Activated T-cell treated with anti-CD3 and anti-CD28 coated beads, Interleukin-2, amount 50 U/mL, for 4 hours (primary cell): ENCODE data around the gene ACAD10. TPM values are rescaled to one million over a fixed set of nuclear protein-coding genes. Genes with fewer than 3 reads are reported as not detected.
A peak's percentile ranks its signal among the peaks of the same experiment; 100 is the strongest.
"Not testable (repeated sequence)": the region's sequence is repeated elsewhere in the genome, so short reads cannot be mapped to it uniquely, and the experiment has no call there.

Source experiments
- ATAC-seq, 2 donors: fragments of 200-7000 bp; cut with Tn5 transposase; one replicate each; pipeline ENCODE4 v1.10.0; 2021
- DNase-seq: peaks from one replicate; pipeline ENCODE4 v3.0.0-alpha.2; 2020
- H3K27me3 Mint-ChIP-seq: one replicate; pipeline ENCODE4 v1.8.0; 2021; ENCODE audit warnings: low read depth, mixed read lengths
- H3K36me3 Mint-ChIP-seq: one replicate; pipeline ENCODE4 v1.8.0; 2022; ENCODE audit warnings: mixed read lengths; ENCODE audit not compliant: insufficient read depth
- H3K4me1 Mint-ChIP-seq: one replicate; pipeline ENCODE4 v1.8.0; 2021; ENCODE audit warnings: low read depth, mixed read lengths
- H3K4me3 Mint-ChIP-seq: one replicate; pipeline ENCODE4 v1.8.0; 2021; ENCODE audit warnings: mild to moderate bottlenecking, moderate library complexity, mixed read lengths
- H3K9me3 Mint-ChIP-seq: one replicate; pipeline ENCODE4 v1.8.0; 2021; ENCODE audit warnings: mixed read lengths
- total RNA-seq, 3 donors: library from RNA; stranded (reverse); gene quantifications; one replicate each; pipeline ENCODE4 v1.2.1, GENCODE V29; 2021

The ACAD10 gene
- total RNA-seq, 3 donors from 2014 or later: 14.8 to 17.2 (median 16.1) TPM

DNA sequence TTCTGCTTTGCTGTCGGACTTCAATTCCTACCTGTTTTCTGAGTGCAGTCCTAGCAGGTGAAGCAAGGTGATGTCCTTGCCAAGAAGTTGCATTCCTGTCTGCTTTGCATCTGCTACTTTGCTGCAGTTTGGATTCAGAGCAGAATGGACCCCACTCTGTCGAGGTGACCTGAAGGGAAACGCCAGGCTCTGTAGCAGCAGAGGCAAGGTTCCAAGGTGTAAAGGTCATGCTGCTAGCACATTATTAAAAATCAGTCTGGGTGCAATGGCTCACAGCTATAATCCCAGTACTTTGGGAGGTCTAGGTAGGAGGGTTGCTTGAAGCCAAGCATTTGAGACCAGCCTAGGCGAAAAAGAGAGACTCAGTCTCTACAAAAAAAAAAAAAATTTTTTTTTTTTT lies 63.5 kb downstream of the ACAD10 start:
- Mint-ChIP-seq H3K27me3 (no peaks in the 10 kb centered on the region), H3K36me3 (peaks cover 18% of the 10 kb centered on the region), H3K4me3 (no peak overlapping the region), H3K9me3 (no peaks in the 10 kb centered on the region), H3K4me1 (no peaks in the 10 kb centered on the region)
- ATAC-seq (no peak), DNase-seq (no peak)

DNA sequence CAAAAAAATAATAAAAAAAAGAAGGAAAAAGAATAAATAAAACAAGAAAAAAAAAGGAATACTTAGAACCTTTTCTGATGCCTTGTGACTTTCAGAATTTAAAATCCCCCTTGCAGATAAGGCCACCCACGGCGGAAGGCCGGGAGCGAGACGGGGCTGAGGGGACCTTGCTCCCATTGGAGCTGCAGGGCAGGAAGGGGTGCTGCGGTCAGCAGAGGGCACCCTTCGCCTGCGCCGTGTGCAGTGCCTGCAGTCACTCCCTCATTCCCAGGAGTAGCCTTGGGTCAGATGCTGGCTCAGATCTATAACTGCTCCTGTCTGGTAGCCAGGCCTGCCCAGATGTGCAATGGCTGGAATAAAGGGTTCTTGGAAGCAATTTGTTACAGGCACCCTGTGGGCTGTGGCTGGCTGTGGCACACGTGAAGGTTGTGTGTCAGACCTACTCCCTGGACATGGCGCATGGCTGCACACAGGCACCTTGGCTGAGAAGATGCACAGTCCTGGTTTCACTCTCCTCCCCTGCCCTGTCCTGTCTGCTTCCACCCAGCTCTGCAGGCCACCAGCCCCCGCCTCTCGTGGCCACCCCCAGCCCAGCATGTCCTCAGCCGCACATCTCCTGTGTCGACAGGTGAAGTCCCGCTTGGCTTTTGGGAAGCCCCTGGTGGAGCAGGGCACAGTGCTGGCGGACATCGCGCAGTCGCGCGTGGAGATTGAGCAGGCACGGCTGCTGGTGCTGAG lies 67.5 kb downstream of the ACAD10 start:
- Mint-ChIP-seq H3K27me3 (no peaks in the 10 kb centered on the region), H3K4me1 (no peaks in the 10 kb centered on the region), H3K4me3 (no peak overlapping the region), H3K36me3 (peaks cover 13% of the 10 kb centered on the region), H3K9me3 (no peaks in the 10 kb centered on the region)
- no peak for DNase-seq
- ATAC-seq: no peak

GRCh38 chr12:111754671-111755070 lies 68.8 kb downstream of the ACAD10 start:
- DNase-seq (no peak), ATAC-seq (no peak)
- H3K27me3 Mint-ChIP-seq: no peaks in the 10 kb centered on the region
- no peaks in the 10 kb centered on the region for H3K9me3 Mint-ChIP-seq
- H3K4me3 Mint-ChIP-seq: no peak overlapping the region
- H3K4me1 Mint-ChIP-seq: no peaks in the 10 kb centered on the region
- peaks cover 9% of the 10 kb centered on the region for H3K36me3 Mint-ChIP-seq

DNA sequence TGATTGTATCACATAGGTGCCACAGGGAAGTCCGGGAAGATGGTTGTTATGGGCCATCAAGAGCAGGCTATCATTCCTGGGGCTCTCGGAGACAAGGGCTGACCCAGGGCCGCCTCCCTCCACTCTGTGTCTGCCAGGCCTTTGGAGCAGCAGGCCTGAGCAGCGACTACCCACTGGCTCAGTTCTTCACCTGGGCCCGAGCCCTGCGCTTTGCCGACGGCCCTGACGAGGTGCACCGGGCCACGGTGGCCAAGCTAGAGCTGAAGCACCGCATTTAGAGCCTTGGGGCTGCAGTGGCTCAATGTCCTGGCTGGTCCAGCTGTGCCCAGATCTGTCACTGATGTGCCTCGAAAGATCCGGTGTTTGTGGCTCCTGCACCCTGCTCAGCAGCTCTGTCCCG lies 70.3 kb downstream of the ACAD10 start:
- no peak for DNase-seq
- H3K27me3 Mint-ChIP-seq: no peaks in the 10 kb centered on the region
- no peaks in the 10 kb centered on the region for H3K4me1 Mint-ChIP-seq
- no peaks in the 10 kb centered on the region for H3K9me3 Mint-ChIP-seq
- peaks cover 9% of the 10 kb centered on the region for H3K36me3 Mint-ChIP-seq
- no peak for ATAC-seq
- H3K4me3 Mint-ChIP-seq: no peak overlapping the region

GRCh38 chr12:111756681-111757080 lies 70.8 kb downstream of the ACAD10 start:
- no peaks in the 10 kb centered on the region for H3K9me3 Mint-ChIP-seq
- H3K4me3 Mint-ChIP-seq: no peak overlapping the region
- peaks cover 9% of the 10 kb centered on the region for H3K36me3 Mint-ChIP-seq
- H3K4me1 Mint-ChIP-seq: no peaks in the 10 kb centered on the region
- ATAC-seq (no peak), DNase-seq (no peak)
- H3K27me3 Mint-ChIP-seq: no peaks in the 10 kb centered on the region

GRCh38 chr12:111757361-111758119 lies 71.7 kb downstream of the ACAD10 start:
- no peak for ATAC-seq

DNA sequence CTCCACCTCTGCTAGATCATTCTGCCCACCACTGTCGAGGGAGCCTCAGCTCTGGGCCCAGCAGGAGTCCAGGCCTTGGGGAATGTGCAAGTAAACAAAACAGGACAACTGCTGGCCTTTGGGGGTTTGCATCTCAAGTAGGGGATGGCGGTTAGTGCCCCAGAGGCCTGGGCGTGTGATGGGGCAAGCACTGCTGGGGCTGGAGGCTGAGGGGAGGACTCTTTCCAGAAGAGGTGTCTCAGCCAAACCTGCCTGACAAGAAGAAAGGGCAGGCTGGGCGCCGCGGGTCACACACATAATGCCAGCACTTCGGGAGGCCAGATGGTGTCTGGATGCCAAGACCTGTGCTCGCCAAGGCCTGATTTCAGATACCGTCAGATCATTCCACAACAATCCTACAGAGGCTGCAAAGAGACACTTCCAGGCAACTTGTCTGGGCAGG lies 72.3 kb downstream of the ACAD10 start:
- no peak for ATAC-seq
- H3K9me3 Mint-ChIP-seq: no peaks in the 10 kb centered on the region
- H3K4me3 Mint-ChIP-seq: no peak overlapping the region
- no peak for DNase-seq
- H3K27me3 Mint-ChIP-seq: peaks cover 7% of the 10 kb centered on the region
- no peaks in the 10 kb centered on the region for H3K4me1 Mint-ChIP-seq
- peaks cover 9% of the 10 kb centered on the region for H3K36me3 Mint-ChIP-seq

More at GRCh38 chr12:111757361-111758119, 71.7 kb downstream of the ACAD10 start:
- Mint-ChIP-seq H3K4me1 (no peaks in the 10 kb centered on the region), H3K27me3 (peaks cover under 1% of the 10 kb centered on the region), H3K36me3 (peaks cover 9% of the 10 kb centered on the region), H3K9me3 (no peaks in the 10 kb centered on the region), H3K4me3 (no peak overlapping the region)
- DNase-seq: no peak

- no peaks in the 10 kb centered on the region for H3K9me3 Mint-ChIP-seq
- H3K27me3 Mint-ChIP-seq: peaks cover 17% of the 10 kb centered on the region
- ATAC-seq (no peak), DNase-seq (no peak)
- H3K4me3 Mint-ChIP-seq: no peak overlapping the region
- peaks cover 2% of the 10 kb centered on the region for H3K4me1 Mint-ChIP-seq
- H3K36me3 Mint-ChIP-seq: peaks cover 9% of the 10 kb centered on the region
These were observed 73.4 kb downstream of the ACAD10 start for GRCh38 chr12:111759271-111759670.

GRCh38 chr12:111759991-111760390 lies 74.1 kb downstream of the ACAD10 start:
- H3K9me3 Mint-ChIP-seq: no peaks in the 10 kb centered on the region
- H3K4me1 Mint-ChIP-seq: peaks cover 4% of the 10 kb centered on the region
- no peak for ATAC-seq
- H3K27me3 Mint-ChIP-seq: peaks cover 20% of the 10 kb centered on the region
- peaks cover 7% of the 10 kb centered on the region for H3K36me3 Mint-ChIP-seq
- no peak for DNase-seq
- no peak overlapping the region for H3K4me3 Mint-ChIP-seq

- Mint-ChIP-seq H3K36me3 (no peaks in the 10 kb centered on the region), H3K4me3 (no peak overlapping the region), H3K27me3 (peaks cover 26% of the 10 kb centered on the region), H3K4me1 (peaks cover 4% of the 10 kb centered on the region), H3K9me3 (no peaks in the 10 kb centered on the region)
- no peak for DNase-seq
- no peak for ATAC-seq
These were observed 75.2 kb downstream of the ACAD10 start for GRCh38 chr12:111761099-111761498.

DNA sequence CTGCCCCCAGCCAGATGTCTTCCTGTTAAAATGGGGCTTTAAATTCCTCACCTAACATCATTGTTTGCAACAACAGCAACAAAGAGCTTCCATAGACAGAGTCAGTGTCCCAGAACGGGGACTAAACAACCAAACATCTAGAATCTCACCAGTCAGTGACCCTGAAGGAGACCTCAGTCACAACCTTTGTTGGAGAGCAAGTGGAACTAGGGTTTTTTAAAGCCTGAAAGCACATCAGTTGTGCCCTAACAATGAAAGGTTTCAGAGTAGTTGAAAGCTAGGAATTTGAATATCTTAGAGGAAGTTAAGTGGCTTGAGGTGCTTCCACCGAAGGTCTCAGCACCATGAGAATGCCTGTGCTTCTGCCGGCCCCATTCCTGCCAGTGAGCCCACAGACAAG lies 75.9 kb downstream of the ACAD10 start:
- ATAC-seq: no peak
- H3K9me3 Mint-ChIP-seq: no peaks in the 10 kb centered on the region
- H3K4me1 Mint-ChIP-seq: peaks cover 8% of the 10 kb centered on the region
- peaks cover 31% of the 10 kb centered on the region for H3K27me3 Mint-ChIP-seq
- no peak for DNase-seq
- H3K36me3 Mint-ChIP-seq: peaks cover 2% of the 10 kb centered on the region
- H3K4me3 Mint-ChIP-seq: no peak overlapping the region

GRCh38 chr12:111763552-111763951 lies 77.7 kb downstream of the ACAD10 start:
- H3K9me3 Mint-ChIP-seq, ATAC-seq, H3K36me3 Mint-ChIP-seq, H3K4me3 Mint-ChIP-seq, DNase-seq: not testable (repeated sequence)
- peaks cover 17% of the 10 kb centered on the region for H3K4me1 Mint-ChIP-seq
- peaks cover 44% of the 10 kb centered on the region for H3K27me3 Mint-ChIP-seq

GRCh38 chr12:111764120-111764821 lies 78.4 kb downstream of the ACAD10 start:
- DNase-seq: no peak
- Mint-ChIP-seq H3K4me3 (no peak overlapping the region), H3K9me3 (no peaks in the 10 kb centered on the region), H3K4me1 (peaks cover 17% of the 10 kb centered on the region), H3K27me3 (peaks cover 48% of the 10 kb centered on the region), H3K36me3 (peaks cover 2% of the 10 kb centered on the region)
- ATAC-seq: no peak

- Mint-ChIP-seq H3K36me3 (peaks cover 2% of the 10 kb centered on the region), H3K4me3 (peak within 1 kb of the TSS; percentile 80), H3K4me1 (peaks cover 17% of the 10 kb centered on the region), H3K9me3 (no peaks in the 10 kb centered on the region), H3K27me3 (peaks cover 55% of the 10 kb centered on the region)
- DNase-seq (peak; percentile 27), ATAC-seq (peak; percentile 75 to 79)
These were observed 80.9 kb downstream of the ACAD10 start, which contains the start of gene ALDH2 for GRCh38 chr12:111766608-111767361. TSS of gene ALDH2 (plus strand) at chr12:111766933. CDS start at chr12:111766983, 50 bp downstream.
